HUES48 (cell line): ENCODE measurements around the gene SAMD4B.
"Not testable (repeated sequence)": the region's sequence is repeated elsewhere in the genome, so short reads cannot be mapped to it uniquely, and the experiment has no call there.

Source experiments
- H3K27ac ChIP-seq: one replicate; pipeline ENCODE4 v1.7.0; 2013; ENCODE audit warnings: low read depth, low read length, inconsistent platforms
- H3K27me3 ChIP-seq: 2 replicates; pipeline ENCODE4 v1.6.1; 2013; ENCODE audit warnings: mild to moderate bottlenecking, low read length; ENCODE audit not compliant: control insufficient read depth, insufficient read depth
- H3K36me3 ChIP-seq: 2 replicates; pipeline ENCODE4 v1.6.1; 2013; ENCODE audit warnings: low read length; ENCODE audit not compliant: control insufficient read depth, insufficient read depth
- H3K4me1 ChIP-seq: 2 replicates; pipeline ENCODE4 v1.6.1; 2013; ENCODE audit warnings: mild to moderate bottlenecking, low read length; ENCODE audit not compliant: control insufficient read depth, insufficient read depth
- H3K4me3 ChIP-seq: 2 replicates; pipeline ENCODE4 v1.5.1; 2013; ENCODE audit warnings: mild to moderate bottlenecking, low read depth, low read length
- H3K9ac ChIP-seq: 2 replicates; pipeline ENCODE4 v1.6.1; 2013; ENCODE audit warnings: mild to moderate bottlenecking, low read depth, low read length, moderate library complexity
- H3K9me3 ChIP-seq: 2 replicates; pipeline ENCODE4 v1.6.1; 2013; ENCODE audit warnings: low read length; ENCODE audit not compliant: control insufficient read depth, insufficient read depth

The SAMD4B gene

DNA sequence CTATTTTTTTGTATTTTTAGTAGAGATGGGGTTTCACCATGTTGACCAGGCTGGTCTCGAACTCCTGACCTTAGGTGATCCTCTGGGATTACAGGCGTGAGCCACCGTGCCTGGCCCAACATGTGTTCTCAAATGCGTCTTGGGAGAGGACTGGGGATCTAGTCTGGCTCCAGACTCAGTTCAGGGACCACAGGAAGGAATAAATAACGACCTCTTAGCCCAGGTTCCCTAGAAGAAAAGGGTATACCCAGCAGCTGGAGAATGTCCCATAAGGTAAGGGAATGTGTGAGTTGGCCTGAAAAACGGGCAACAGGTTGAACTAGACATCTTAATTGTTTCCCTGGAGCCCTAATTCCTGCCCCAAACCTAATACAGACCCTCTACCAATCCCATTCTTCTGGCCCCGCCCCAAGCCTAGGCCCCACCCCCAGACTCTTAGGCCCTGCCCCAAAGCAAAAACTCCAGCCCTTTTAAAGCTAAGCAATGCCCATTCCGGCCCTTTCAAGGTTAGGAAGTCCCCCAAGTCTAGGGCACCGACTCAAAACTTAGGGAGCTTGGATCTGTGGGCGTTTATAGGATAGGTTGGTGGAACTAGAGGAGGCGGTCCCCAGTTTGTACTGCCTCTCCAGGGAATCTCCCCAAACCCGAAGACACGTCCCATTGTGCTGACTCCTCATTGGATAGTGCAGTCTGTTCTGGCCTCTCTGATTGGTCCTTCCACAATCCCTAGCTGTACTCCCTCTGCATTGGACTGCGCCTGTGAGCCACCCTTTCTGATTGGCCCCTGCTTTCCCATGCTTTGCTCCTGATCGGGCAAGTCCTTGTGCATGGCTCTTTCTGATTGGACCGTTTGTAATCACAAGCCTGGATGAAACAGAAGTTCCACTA is 16.2 kb upstream of the SAMD4B start:
- Histone ChIP-seq H3K9me3 (no peaks in the 10 kb centered on the region), H3K4me1 (peaks cover 7% of the 10 kb centered on the region), H3K9ac (no peak overlapping the region), H3K27me3 (peaks cover 3% of the 10 kb centered on the region; the same call in 1 of the 2 replicates), H3K4me3 (no peak overlapping the region), H3K36me3 (no peaks in the 10 kb centered on the region), H3K27ac (no peak overlapping the region)

DNA sequence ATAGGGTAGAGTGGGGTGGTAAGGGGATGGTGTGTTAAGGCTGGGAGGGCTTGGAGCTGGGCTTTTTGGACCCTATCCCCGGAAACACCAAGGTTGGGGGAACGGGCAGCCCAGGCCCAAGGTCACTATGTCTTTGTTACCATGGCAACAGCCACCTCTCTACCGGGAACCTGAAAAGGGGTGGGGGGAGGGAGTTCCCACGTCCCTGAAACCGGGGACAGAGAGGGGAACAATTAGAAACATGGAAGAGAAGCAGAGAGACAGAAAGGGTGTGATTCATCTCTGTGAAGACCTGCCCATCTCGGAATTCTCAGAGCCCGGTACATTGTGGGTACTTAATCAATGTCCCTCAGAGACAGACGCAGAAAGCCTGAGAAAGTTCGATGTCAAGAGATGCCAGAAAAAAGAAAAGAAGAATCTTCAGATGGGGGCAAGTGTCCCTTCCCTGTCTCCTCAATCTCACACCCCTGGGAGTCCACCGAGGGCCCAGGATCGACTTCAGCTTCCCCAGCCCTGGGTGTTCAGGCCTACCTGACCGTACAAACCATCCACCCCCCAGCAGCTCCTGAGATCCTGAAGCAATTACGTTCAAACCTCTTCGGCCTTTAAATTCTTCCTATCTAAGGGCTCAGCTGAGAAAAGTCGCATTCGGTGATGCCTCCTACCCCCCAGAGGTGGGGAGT is 14.7 kb upstream of the SAMD4B start:
- Histone ChIP-seq H3K27ac (no peak overlapping the region), H3K36me3 (no peaks in the 10 kb centered on the region), H3K4me3 (no peak overlapping the region), H3K9ac (no peak overlapping the region), H3K4me1 (peaks cover 7% of the 10 kb centered on the region), H3K9me3 (no peaks in the 10 kb centered on the region), H3K27me3 (no peaks in the 10 kb centered on the region)

DNA sequence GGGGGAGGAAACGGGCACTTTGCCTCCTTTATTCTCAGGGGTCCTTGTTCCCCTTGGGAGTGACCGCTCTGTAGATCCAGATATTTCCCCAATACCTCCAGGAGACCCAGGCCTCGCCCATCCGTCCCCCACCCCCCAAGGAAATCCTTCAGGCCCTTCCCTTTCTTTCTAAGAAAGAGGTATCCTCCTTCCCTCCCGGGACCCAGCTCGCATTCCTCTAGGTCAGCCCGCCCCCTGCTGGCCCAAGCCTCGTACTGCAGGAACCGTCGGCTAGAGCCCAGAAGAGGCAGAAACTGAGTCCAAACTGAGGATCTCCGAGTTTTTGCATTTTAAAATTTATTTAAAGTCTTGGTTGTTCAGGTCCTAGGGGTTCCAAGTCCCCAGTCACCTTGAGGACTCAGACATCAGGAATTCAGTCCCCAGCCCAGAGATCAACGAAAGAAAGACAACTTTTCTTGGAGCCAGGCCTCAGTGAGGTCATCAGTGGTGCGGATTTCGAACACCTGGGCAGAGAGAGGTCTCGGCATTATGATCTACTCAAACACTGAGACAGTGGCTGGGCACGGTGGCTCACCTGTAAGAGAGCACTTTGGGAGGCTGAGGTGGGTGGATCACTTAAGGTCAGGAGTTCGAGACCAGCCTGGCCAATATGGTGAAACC is 14.0 kb upstream of the SAMD4B start:
- H3K9me3 ChIP-seq: no peaks in the 10 kb centered on the region
- H3K4me3 ChIP-seq: no peak overlapping the region
- H3K4me1 ChIP-seq: peaks cover 7% of the 10 kb centered on the region
- H3K27ac ChIP-seq: no peak overlapping the region
- no peaks in the 10 kb centered on the region for H3K36me3 ChIP-seq
- H3K9ac ChIP-seq: no peak overlapping the region
- no peaks in the 10 kb centered on the region for H3K27me3 ChIP-seq

DNA sequence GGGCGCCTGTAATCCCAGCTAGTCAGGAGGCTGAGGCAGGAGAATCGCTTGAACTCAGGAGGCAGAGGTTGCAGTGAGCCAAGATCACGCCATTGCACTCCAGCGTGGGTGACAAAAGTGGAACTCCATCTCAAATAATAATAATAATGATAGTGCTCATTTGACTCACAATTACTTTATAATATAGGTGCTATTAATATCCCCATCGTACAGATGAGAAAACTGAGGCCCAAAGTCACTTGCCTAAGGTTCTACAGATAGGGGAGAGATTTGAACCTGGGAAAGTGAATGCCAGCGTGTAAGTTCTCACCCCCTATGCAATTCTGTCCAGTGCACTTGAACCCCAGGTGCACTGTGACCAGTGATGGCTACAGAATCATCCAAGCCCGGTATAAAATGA is 12.3 kb upstream of the SAMD4B start:
- H3K27me3 ChIP-seq: no peaks in the 10 kb centered on the region
- H3K4me1 ChIP-seq: peaks cover 7% of the 10 kb centered on the region
- no peaks in the 10 kb centered on the region for H3K36me3 ChIP-seq
- no peak overlapping the region for H3K4me3 ChIP-seq
- no peaks in the 10 kb centered on the region for H3K9me3 ChIP-seq
- H3K9ac ChIP-seq: no peak overlapping the region
- no peak overlapping the region for H3K27ac ChIP-seq

DNA sequence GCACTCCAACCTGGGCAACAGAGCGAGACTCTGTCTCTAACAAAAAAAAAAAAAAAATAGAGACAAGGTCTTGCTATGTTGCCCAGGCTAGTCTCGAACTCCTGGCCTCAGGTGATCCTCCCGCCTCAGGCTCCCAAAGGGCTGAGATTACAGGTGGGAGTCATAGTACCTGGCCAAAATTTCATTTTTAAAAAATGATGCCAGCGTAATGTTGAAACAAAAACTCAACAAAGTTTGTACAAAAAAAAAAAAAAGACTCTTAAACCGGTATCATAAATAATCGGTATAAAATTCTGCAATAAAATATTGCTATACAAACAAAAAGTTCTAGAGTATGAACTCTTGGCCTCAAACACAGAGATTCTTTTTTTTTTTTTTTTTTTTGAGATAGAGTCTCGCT is 9.9 kb upstream of the SAMD4B start:
- no peaks in the 10 kb centered on the region for H3K27me3 ChIP-seq
- H3K36me3 ChIP-seq: no peaks in the 10 kb centered on the region
- no peak overlapping the region for H3K9ac ChIP-seq
- no peak overlapping the region for H3K4me3 ChIP-seq
- no peaks in the 10 kb centered on the region for H3K9me3 ChIP-seq
- peaks cover 7% of the 10 kb centered on the region for H3K4me1 ChIP-seq
- H3K27ac ChIP-seq: no peak overlapping the region

DNA sequence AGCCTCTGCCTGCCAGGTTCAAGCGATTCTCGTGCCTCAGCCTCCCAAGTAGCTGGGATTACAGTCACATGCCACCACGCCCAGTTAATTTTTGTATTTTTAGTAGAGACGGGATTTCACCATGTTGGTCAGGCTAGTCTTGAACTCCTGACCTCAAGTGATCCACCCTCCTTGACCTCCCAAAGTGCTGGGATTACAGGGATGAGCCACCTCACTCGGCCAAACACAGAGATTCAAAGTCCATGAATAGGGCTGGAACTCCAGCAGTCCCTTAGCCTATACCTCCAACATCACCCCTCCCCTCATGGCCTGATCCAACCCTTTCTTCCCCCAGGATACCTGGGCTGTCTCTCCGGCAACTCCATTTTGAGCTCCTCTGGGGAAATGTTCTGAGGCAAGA is 9.5 kb upstream of the SAMD4B start:
- not testable (repeated sequence) for H3K27ac ChIP-seq, H3K4me3 ChIP-seq, H3K9ac ChIP-seq, H3K4me1 ChIP-seq, H3K9me3 ChIP-seq, H3K36me3 ChIP-seq, H3K27me3 ChIP-seq

DNA sequence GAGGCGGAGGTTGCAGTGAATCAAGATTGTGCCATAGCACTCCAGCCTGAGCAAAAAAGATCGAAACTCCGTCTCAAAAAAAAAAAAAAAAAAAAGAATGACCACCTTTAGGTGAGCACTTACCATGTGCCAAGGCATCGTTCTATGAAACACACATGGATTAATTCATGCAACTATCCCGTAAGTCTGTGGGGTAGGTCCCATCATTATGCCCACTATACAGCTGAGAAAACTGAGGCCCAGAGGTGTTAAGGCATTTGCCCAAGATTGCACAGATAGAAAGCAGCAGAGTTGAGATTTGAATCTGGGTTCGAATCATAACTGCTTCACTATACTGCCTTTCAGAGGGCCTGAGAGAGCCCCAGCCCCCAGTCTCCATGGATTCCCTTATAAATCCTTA is 8.7 kb upstream of the SAMD4B start:
- Histone ChIP-seq H3K9me3 (no peaks in the 10 kb centered on the region), H3K27ac (no peak overlapping the region), H3K9ac (no peak overlapping the region), H3K27me3 (no peaks in the 10 kb centered on the region), H3K4me1 (no peaks in the 10 kb centered on the region), H3K4me3 (no peak overlapping the region), H3K36me3 (no peaks in the 10 kb centered on the region)

DNA sequence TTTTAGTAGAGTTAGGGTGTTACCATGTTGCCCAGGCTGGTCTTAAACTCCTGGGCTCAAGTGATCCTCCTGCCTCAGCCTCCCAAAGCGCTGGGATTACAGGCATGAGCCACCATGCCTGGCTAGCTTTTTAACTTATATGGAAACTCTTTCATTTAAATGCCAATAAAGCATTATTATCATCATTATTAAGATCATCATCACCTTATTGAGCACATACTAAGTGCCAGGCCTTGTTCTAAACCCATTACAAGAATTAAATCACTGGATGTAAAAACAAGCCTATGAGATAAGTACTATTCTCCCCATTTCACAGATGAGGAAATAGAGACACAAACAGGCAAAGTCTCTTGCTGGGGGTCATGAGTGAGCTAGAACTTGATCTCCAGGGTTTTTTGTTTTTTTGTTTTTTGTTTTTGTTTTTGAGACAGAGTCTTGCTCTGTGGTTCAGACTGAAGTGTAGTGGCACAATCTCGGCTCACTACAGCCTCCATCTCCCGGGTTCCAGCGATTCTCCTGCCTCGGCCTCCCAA is 7.7 kb upstream of the SAMD4B start:
- H3K4me3 ChIP-seq: no peak overlapping the region
- no peaks in the 10 kb centered on the region for H3K27me3 ChIP-seq
- H3K4me1 ChIP-seq: no peaks in the 10 kb centered on the region
- H3K27ac ChIP-seq: no peak overlapping the region
- no peaks in the 10 kb centered on the region for H3K9me3 ChIP-seq
- no peaks in the 10 kb centered on the region for H3K36me3 ChIP-seq
- H3K9ac ChIP-seq: no peak overlapping the region

DNA sequence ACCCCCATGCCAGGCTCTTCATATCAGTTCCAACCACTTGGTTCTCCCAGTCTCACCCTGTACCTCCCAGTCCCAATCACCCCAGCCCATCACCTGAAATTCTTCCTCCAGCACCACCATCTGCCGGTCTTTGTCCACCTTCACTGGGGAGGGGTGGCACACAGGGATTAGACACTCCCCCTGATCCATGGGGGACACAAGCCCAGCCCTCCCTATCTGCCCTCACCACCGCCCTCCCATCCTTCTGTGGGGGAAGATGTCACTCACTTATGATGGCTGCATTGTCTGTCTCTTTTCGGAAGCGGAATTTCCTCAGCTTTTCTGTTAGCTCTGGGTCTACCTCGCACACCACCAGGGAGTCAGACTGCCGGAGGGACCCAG is 7.1 kb upstream of the SAMD4B start:
- no peaks in the 10 kb centered on the region for H3K27me3 ChIP-seq
- H3K9ac ChIP-seq: no peak overlapping the region
- H3K4me3 ChIP-seq: no peak overlapping the region
- H3K27ac ChIP-seq: no peak overlapping the region
- H3K4me1 ChIP-seq: no peaks in the 10 kb centered on the region
- H3K9me3 ChIP-seq: no peaks in the 10 kb centered on the region
- no peaks in the 10 kb centered on the region for H3K36me3 ChIP-seq

DNA sequence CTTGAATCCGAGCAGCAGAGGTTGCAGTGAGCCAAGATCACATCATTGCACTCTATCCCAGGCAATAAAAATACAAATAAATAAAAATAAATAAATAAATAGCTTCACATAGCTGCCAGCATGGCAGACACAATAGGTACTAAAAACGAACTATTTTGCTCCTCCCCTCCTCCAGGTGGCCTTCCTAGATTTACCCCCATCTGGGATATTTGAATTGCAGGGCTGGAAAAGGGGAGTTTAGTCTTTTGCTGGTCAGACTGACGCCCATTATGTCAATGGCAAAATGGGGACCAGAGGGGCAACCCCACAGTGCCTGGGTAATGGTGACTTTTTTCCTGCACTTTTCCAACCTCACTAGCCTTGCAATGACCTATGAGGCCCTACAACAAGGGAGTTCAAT is 5.7 kb upstream of the SAMD4B start:
- Histone ChIP-seq H3K4me3 (no peak overlapping the region), H3K27me3 (no peaks in the 10 kb centered on the region), H3K27ac (no peak overlapping the region), H3K9me3 (no peaks in the 10 kb centered on the region), H3K4me1 (0 out of 2 replicates have a peak, but pooled peaks cover 3% of the 10 kb centered on the region), H3K36me3 (no peaks in the 10 kb centered on the region), H3K9ac (no peak overlapping the region)

DNA sequence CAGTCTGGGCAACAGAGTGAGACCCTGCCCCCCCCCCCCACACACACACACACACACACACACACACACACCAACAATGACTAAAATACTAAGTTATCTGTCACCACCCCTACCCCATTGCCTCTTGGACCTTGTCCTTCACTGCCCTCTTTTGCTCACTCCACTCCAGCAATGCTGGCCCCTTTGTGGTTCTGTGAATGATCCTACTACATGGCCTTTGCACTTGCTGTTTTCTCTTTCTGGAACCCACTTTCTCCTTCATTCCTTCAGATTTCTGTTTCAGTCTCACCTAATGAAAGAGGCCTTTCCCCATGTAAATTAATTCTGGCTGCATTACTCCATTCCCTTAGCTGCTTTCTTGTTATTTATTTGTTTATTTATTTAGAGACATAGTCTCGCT is 2.5 kb upstream of the SAMD4B start:
- H3K27me3 ChIP-seq: no peaks in the 10 kb centered on the region
- no peak overlapping the region for H3K4me3 ChIP-seq
- H3K27ac ChIP-seq: no peak overlapping the region
- no peak overlapping the region for H3K9ac ChIP-seq
- 0 out of 2 replicates have a peak, but pooled peaks cover under 1% of the 10 kb centered on the region for H3K36me3 ChIP-seq
- no peaks in the 10 kb centered on the region for H3K9me3 ChIP-seq
- 0 out of 2 replicates have a peak, but pooled peaks cover 3% of the 10 kb centered on the region for H3K4me1 ChIP-seq
